GM21786 (cell line): ENCODE measurements around the gene ZSWIM7.

Source experiments
- ATAC-seq: cut with Tn5 transposase; IDR thresholded peaks from one replicate; pipeline ENCODE4 v1.9.1; 2021; ENCODE audit not compliant: unreplicated experiment

ZSWIM7 gene

GRCh38 chr17:15935891-15936290 lies 63.6 kb downstream of the ZSWIM7 start:
- ATAC-seq, result no peak

DNA sequence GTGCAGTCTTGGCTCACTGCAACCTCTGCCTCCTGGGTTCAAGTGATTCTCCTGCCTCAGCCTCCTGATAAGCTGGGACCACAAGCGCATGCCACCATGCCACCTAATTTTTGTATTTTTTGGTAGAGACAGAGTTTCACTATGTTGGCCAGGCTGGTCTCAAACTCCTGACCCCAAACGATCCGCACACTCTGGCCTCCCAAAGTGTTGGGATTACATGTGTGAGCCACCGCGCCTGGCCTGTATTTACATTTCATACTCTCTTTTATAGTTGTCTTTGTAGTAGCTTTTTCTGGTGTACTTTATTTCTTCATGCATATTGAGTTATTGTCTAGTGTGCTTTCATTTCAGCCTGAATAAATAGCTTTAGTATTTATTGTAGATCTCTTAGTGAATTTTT lies 64.6 kb downstream of the ZSWIM7 start:
- ATAC-seq, result no peak

- ATAC-seq, result no peak
These were observed 68.1 kb downstream of the ZSWIM7 start for GRCh38 chr17:15931394-15931793.

- no peak for ATAC-seq
These were observed 69.1 kb downstream of the ZSWIM7 start for GRCh38 chr17:15930426-15930825.

GRCh38 chr17:15929941-15930340 lies 69.6 kb downstream of the ZSWIM7 start:
- ATAC-seq, result no peak

DNA sequence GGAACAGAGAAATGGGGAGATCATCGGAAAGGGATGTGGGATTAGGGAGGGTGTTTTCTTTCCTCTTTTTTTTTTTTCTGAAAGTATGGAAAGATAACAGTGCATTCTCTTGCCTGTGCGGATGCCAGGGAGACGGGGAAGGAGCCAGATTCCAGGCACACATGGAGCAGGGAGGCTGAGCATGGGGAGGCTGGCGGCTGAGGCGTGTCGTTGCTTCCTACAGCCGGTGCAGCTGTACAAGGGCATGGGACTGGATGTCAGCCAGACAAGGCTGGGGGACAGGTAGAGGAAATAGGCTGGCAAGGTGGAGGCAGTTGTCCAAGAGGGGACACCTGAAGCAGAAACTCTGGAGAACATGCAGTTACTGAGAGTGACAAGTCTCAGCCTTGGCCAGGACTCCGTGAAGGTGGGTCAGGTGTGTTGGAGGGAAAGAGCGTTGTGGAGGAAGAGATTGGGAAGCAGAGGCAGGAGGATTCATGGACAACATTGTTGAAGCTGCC lies 71.2 kb downstream of the ZSWIM7 start:
- no peak for ATAC-seq
